ENCODE data around the gene FOXN3. TPM values are rescaled to one million over a fixed set of nuclear protein-coding genes. Genes with fewer than 3 reads are reported as not detected.

Gene FOXN3
- total RNA-seq, 4 donors from 2014 or later = 99.6 to 172 (median 103) TPM

DNA sequence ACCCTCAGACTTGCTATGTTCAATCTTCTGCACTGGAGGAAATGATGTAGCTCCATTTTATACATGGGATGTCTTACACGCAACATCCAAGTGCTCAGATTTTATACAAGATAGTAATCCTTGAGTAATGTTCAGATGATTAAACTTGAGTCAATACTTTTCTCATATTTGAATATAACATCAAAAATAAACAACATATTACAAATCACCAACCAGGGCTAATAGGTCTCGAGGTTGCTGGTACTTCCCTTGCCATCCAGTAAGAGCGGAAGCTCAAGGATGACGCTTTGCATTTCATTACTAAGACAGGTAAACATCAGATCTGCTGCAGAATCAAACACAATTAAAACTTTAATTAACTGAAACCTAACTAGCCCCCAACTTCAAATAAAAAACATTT lies 97.3 kb downstream of the FOXN3 start:
- H3K27ac ChIP-seq = no peak overlapping the region
- no peak for TF ChIP-seq POLR2A (IDR thresholded peaks at IDR 0.05)
- TF ChIP-seq, protein P1, sequence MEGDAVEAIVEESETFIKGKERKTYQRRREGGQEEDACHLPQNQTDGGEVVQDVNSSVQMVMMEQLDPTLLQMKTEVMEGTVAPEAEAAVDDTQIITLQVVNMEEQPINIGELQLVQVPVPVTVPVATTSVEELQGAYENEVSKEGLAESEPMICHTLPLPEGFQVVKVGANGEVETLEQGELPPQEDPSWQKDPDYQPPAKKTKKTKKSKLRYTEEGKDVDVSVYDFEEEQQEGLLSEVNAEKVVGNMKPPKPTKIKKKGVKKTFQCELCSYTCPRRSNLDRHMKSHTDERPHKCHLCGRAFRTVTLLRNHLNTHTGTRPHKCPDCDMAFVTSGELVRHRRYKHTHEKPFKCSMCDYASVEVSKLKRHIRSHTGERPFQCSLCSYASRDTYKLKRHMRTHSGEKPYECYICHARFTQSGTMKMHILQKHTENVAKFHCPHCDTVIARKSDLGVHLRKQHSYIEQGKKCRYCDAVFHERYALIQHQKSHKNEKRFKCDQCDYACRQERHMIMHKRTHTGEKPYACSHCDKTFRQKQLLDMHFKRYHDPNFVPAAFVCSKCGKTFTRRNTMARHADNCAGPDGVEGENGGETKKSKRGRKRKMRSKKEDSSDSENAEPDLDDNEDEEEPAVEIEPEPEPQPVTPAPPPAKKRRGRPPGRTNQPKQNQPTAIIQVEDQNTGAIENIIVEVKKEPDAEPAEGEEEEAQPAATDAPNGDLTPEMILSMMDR (IDR thresholded peaks at IDR 0.05 in 4 of 5, conservative IDR thresholded peaks at IDR 0.05 in 1 of 5) = no peak
- H3K36me3 ChIP-seq = no peaks in the 10 kb centered on the region
- in situ Hi-C loops (cut with MboI; ENCODE audit: low sequenced_read_pairs in 4 of 4) = no loop called here
- no peaks in the 10 kb centered on the region for H3K9me3 ChIP-seq
- DNase-seq = no peak
- H3K4me1 ChIP-seq = peaks cover 0 to 11% of the 10 kb centered on the region in 2 donors
- no peak overlapping the region for H3K4me3 ChIP-seq
- no peak for ATAC-seq
- intact Hi-C loops (cut with DNase I; ENCODE audit: low total_unique reads) = no loop called here
- H3K27me3 ChIP-seq = no peaks in the 10 kb centered on the region

GRCh38 chr14:89317051-89317691 lies 99.9 kb downstream of the FOXN3 start:
- Histone ChIP-seq H3K36me3 (no peaks in the 10 kb centered on the region), H3K4me3 (no peak overlapping the region), H3K4me1 (peaks cover 0 to 6% of the 10 kb centered on the region in 2 donors), H3K27ac (no peak overlapping the region), H3K27me3 (no peaks in the 10 kb centered on the region), H3K9me3 (no peaks in the 10 kb centered on the region)
- ATAC-seq (no peak), DNase-seq (no peak)
- no peak for TF ChIP-seq POLR2A (IDR thresholded peaks at IDR 0.05)
- TF ChIP-seq, protein P1 (IDR thresholded peaks at IDR 0.05 in 4 of 5, conservative IDR thresholded peaks at IDR 0.05 in 1 of 5) = no peak
- in situ Hi-C loops (cut with MboI; ENCODE audit: low sequenced_read_pairs in 4 of 4) (no loop called here), intact Hi-C loops (cut with DNase I; ENCODE audit: low total_unique reads) (no loop called here)

- H3K36me3 ChIP-seq = no peaks in the 10 kb centered on the region
- in situ Hi-C loops (cut with MboI; ENCODE audit: low sequenced_read_pairs in 4 of 4) = no loop called here
- H3K9me3 ChIP-seq = no peaks in the 10 kb centered on the region
- H3K27ac ChIP-seq = no peak overlapping the region
- H3K4me3 ChIP-seq = no peak overlapping the region
- intact Hi-C loops (cut with DNase I; ENCODE audit: low total_unique reads) = no loop called here
- TF ChIP-seq, protein P1 (IDR thresholded peaks at IDR 0.05 in 4 of 5, conservative IDR thresholded peaks at IDR 0.05 in 1 of 5) = no peak
- TF ChIP-seq POLR2A (IDR thresholded peaks at IDR 0.05) = no peak
- H3K4me1 ChIP-seq = peaks cover 0 to 3% of the 10 kb centered on the region in 2 donors
- no peak for ATAC-seq
- no peak for DNase-seq
- no peaks in the 10 kb centered on the region for H3K27me3 ChIP-seq
Observed at GRCh38 chr14:89315493-89316470, 101.3 kb downstream of the FOXN3 start.

DNA sequence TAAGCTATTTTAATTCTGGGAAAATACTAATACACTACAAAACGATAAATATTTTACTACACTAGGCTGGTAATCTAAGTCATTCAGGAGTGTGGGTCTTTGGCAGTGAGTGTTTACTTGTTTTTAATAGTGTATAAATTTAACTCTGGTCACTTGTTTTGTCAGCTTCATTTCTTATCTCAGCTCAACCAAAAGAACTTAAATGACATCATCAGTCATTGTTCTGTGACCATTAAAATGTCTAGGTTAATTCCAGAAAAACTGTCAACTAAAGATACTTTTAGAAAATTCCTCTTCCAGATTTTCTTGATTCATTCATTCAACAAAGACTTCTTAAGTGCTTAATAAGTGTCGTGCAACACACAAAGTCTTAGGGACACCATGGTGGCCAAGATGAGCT lies 102.8 kb downstream of the FOXN3 start:
- ATAC-seq (no peak), DNase-seq (no peak)
- Histone ChIP-seq H3K4me1 (peaks cover 11 to 18% of the 10 kb centered on the region in 2 donors), H3K27ac (no peak overlapping the region), H3K4me3 (no peak overlapping the region), H3K36me3 (no peaks in the 10 kb centered on the region), H3K27me3 (no peaks in the 10 kb centered on the region), H3K9me3 (no peaks in the 10 kb centered on the region)
- TF ChIP-seq POLR2A (IDR thresholded peaks at IDR 0.05) = no peak
- TF ChIP-seq, protein P1 (IDR thresholded peaks at IDR 0.05 in 4 of 5, conservative IDR thresholded peaks at IDR 0.05 in 1 of 5) = no peak
- in situ Hi-C loops (cut with MboI; ENCODE audit: low sequenced_read_pairs in 4 of 4) = no loop called here
- intact Hi-C loops (cut with DNase I; ENCODE audit: low total_unique reads) = no loop called here

Measured in gastrocnemius medialis (tissue), 4 donors.